Kidney glomerular epithelial cell (primary cell): ENCODE results near the gene CEND1.
A peak's percentile ranks its signal among the peaks of the same experiment; 100 is the strongest.

Experiments
- DNase-seq: peaks from one replicate; lab custom pipeline; 2025; lab: John Stamatoyannopoulos, UW

Gene CEND1

DNA sequence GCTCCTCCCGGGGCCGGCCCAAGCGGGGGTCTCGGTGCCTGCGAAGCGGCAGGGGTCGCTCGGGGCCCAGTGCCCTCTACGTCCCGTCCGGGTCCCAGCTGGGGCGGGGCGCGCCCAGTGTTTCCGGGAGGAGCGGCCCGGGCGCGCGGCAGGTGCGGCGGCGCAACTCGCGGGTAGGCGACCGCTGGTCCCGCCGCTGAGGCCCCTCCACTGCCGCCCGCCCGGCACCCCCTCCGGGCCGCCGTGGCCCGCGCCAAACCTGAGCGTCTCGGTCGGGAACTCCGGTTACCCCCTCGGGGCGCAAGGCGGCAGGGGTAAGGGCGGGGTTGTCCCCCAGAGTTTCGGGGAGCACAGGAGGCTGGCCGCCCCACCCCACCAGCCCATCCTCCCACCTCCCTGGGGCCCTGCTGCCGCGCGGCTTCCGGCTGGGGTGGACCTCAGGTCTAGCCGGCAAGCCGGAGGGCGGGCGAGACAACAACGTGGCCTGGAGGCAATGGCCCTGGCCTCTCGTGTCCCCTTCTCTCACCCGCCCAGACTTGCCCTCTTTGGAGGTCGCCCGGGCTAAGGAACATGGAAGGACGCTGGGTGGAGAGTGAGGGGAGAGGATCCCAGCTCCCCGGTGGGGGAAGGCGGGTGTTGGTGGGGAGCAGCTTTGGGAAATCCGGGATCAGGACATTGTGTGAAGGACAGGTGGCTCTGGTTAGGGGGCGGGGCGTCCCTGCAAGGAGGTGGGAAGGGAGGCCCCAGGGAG lies 37.4 kb upstream of the CEND1 start:
- no peak for DNase-seq

DNA sequence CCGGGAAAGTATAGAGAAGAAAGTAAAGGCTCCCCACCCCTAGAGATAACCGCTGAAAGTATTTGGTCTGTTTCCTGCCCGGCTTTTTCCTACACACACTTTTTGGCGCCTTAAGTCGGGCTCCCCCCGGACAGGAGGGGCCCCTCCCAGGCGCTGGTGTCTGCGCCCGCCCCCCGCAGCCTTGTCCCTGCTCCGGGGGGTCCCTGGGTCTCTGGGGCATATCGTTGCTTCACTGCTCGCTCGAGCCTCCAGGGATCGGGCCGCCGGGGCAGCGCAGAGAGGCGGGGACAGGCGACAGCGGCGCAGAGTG lies 36.9 kb upstream of the CEND1 start:
- DNase-seq = no peak

DNA sequence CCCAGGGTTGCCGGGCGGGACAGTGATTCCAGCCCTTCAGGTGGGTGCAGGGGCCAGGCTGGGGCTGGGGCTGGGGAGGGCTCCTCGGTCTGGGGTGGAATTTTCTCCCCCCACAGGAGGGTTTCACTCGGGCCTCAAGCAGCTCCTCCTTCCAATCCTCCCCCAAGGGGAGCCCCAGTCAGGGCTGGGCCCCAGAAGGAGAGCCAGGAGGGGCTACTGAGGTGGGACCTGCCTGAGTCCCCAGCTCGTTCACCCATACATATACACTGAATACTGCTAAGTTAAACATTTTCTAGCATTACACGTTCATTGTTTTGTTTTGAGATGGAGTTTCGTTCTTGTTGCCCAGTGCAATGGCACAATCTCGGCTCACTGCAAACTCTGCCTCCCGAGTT lies 36.3 kb upstream of the CEND1 start:
- no peak for DNase-seq

DNA sequence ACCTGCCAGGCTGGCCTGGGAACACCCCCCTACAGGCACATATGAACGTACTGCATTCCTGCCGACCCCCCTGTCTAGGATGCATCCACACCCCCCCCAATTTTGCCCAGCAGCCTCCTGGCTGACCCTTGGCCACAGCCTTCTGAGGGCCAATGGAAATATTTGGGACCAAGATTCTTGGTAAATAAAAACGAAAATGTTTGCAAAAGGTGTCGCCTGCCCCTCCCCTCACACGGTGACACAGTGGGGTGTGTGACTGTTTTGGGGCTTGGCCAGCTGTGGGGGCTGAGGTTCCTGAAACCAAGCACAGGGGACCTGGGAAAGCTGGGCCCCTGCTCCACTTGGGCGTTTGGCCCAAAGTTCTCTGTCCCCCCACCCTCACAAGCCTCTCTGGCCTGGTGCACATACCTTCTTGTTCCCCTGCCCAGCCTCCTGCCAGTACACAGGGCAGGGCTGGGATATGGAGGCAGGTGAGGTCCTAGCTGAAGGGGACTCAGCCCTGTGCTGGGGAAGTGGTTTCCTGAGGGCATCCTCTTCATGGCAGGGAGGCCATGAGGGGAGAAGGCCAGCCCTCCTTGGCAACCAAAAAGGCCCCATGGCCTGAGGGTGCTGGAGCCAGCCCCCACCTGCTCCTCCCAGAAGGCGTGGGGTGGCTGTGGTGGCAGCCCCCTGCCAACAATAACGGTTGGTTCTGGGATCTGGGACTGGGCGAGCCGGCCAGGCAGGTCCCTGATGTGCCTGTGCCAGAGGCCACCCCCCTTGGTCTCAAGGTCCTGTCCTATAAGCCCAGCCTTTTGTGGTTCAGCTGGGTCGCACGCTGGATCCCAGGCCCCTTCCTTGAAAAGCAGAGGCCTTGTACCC lies 35.7 kb upstream of the CEND1 start:
- DNase-seq = no peak

DNA sequence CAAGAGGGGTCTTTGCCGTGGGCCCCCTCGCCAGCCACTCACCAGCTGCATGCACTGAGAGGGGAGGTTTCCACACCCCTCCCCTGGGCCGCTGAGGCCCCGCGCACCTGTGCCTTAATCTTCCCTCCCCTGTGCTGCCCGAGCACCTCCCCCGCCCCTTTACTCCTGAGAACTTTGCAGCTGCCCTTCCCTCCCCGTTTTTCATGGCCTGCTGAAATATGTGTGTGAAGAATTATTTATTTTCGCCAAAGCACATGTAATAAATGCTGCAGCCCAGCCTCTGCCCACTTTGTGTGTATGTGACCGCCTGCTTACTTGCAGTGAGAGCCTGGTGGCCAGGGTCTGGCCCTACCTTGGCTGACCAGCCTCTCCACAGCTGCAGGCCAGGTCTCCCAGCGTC lies 35.1 kb upstream of the CEND1 start:
- DNase-seq = no peak

DNA sequence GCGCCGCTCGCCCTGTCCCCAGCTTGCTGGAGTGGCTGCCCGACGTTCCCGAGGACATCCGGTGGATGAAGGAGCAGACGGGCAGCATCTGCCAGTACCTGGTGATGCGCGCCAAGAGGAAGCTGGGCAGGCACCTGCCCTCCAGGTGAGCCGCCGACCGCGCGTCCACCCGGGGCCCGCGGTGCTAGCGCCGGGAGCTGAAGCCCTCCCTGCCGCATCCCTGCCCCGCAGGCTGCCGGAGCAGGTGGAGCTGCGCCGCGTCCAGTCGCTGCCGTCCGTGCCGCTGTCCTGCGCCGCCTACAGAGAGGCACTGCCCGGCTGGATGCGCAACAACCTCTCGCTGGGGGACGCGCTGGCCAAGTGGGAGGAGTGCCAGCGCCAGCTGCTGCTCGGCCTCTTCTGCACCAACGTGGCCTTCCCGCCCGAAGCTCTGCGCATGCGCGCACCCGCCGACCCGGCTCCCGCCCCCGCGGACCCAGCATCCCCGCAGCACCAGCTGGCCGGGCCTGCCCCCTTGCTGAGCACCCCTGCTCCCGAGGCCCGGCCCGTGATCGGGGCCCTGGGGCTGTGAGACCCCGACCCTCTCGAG lies 34.5 kb upstream of the CEND1 start:
- DNase-seq = no peak

DNA sequence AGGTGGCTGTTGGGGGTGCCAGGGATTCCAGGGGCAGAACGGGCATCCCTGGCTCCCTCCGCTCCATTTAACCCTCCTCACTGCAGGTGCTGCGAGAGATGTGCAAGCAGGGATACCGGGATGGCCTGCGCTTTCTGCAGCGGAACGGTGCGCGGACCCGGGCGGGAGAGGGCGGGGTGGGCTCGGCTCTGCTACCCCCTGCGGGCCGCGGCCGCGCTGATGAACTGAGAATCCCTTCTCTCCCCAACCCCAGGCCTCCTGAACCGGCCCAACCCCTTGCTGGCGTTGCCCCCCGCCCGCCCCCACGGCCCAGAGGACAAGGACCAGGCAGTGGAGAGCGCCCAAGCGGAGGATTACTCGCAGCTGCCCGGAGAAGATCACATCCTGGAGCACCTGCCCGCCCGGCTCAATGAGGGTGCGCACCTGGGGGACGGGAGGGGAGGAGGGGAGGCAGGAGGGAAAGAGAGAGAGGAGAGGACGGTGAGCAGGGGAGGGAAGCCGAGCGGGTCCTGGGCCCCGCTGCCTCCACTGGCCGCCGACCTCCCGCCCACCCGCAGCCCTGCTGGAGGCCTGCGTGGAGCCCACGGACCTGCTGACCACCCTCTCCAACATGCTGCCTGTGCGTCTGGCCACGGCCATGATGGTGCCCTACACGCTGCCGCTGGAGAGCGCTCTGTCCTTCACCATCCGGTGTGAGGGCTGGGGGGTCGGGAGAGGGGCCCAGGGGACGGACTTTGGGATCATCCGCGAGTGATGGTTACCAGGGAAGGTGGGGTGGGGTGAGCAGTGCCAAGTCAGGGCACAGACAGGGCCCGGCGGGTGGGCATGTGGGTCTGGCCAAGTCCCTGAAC lies 33.8 kb upstream of the CEND1 start:
- DNase-seq = no peak

DNA sequence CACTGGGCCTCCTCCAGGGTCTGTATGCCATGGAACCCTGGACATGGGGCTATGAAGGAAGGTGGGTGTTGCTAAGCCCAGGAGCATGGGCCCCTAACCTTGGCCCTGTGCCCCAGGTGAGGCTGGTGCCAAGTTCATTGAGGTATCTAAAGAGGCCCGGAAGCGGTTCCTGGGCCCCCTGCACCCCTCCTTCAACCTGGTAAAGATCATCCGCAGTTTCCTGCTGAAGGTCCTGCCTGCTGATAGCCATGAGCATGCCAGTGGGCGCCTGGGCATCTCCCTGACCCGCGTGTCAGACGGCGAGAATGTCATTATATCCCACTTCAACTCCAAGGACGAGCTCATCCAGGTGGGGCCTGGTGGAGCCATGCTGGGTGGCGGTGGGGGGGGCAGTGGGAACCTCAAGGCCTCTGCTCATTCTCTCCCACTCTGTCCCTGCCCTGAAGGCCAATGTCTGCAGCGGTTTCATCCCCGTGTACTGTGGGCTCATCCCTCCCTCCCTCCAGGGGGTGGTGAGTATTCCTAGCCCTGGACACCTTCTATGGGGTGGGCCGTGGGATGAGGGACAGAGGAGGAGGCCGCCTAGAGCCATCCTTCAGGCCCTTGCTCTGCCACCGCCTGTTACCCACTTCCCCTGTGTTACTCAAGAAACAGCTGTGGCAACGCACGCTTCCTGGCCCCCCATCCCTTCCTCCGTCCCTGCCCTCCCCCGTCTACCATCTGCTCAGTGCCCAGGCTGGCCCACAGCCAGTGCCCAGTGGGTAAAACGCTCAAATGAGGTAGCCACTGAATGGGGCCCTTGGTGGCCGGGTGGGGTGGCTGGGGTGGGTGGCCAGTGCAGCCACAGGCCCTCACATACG lies 31.9 kb upstream of the CEND1 start:
- no peak for DNase-seq

DNA sequence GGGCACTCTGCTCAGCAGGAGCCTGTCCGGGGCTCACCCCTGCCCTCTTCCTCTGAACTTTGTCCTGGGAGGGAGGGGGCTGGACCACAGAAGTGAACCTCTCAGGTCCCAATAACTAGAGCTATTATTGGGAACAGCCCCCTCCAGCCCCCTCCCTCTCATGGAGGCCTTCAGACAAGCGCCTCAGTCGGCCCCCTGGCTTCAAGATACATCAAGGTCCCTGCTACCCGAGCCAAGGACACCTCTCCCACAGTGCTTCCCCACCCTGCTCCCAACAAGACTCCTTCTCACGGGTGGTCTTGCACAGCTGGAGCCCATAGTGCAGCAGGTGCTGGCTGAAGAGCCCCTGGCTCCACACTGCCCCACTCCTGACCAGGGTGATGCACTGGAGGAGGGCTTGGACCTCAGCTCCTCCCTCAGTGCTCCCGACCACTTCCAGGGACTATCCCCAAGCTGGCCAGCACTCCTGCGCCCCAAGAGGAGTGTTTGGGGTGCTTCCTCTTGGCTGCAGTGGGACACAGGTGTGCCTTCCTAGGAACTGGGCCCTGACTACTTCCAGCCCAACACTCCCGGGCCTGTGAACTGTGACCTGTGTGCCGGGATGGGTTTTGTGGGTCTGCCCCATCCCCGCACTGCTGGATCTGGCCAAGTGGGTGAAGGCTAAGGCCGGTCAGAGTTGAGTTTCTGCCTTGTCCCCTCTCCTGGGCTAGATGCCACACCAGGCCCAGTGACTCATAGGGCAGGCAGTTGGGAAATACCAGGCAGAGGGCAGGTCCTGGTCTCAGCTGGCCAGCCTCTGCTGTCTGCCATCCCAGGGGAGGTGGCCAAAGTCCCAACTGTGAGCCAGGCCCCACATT lies 31.0 kb upstream of the CEND1 start:
- DNase-seq = peak; percentile 47

DNA sequence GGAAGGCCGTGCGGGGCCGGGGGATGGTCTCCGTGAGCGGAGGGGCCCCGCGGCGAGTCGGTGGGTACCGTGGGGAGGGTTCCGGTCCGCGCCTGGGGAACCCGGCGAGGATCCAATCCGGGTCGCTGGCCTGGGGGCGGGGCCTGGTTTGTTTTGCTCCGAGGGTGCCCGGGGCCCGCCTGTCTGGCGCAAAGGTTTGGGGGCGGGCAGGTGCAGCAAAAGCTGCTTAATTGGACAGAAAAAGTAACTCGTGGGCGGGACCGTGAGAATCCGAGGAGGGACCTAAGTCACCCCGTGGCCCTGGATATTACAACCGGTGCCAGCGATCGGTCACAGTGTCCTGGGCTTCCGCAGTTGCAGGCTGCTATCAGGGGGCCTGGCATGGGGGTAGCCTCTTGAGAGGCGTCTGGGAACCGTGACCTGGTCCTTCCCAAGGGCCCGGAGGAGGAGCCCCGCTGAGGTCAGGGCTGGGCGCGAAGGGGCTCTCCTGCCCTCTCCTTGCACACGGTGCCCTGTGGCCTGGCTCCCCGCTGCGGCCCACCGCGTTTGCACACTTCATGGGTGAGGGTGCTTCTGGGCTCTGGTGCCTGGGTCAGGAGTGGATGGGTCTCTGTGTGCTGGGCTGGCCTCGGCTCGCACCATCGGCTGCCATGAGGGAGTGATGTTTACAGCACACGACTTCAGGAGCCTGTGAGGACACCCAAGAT lies 30.2 kb upstream of the CEND1 start:
- no peak for DNase-seq

DNA sequence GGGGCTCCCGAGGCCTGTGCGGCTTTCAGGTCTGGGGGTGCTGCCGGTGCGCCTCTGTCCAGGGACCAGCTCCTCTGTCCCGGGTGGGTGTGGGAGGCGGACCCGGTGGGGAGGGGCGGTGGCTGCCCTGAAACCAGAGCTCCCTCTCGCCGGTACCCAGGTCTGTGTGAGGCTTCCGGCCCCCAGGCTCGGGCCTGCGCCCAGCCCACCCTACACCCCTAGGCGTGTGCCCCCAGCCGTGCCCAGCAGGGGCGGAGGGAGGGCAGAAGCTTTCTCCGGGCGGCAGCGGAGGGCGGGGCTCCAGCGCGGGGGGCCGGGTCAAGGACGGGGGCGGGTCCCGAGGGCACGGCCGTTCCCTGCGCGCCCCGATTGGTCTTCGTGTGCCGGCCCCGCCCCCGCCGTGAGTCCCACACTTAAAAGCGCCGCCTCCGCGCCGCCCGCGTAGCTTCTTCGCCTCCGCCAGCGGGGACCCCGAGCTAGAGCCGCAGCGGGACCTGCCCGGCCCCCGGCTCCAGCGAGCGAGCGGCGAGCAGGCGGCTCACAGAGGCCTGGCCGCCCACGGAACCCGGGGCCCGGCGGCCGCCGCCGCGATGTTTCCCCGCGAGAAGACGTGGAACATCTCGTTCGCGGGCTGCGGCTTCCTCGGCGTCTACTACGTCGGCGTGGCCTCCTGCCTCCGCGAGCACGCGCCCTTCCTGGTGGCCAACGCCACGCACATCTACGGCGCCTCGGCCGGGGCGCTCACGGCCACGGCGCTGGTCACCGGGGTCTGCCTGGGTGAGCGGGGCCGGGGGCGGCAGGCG lies 29.4 kb upstream of the CEND1 start:
- DNase-seq = peak; percentile 66

DNA sequence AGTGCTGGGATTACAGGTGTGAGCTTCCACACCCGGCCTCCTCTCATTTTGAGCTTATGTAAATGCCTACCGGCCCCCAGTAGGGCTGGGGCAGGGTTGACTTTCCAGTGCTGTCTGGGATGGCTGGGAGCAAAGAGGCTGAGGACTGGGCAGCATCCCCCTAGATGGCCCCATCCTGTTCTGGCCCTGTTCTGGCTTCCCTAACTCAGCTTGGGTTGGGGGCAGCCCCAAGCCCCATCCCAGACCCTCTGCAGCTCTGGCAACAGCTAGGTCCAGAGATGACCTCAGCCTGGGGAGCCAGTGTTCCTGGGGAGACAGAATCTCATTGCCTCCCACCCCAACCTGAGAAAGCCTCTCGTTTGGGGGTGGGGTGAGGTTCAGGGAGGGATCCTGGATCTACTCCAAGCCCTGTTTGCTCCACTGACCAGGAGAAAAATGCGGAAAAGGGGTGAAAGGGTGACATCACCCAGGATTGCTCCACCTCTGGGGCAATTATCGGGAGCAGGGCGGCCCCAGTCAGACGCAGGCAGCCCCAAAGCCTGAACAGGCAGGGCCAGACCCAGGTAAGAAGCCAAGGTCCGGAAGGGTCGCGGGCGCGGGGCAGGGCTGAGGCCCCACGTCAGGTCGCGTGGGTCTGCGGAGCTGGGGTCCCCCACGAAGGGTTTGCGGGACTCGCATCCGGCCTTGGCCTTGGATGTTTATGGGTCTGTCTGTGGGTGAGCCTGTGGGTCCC lies 28.7 kb upstream of the CEND1 start, which contains the start of gene PNPLA2:
Gene PNPLA2, plus strand, starts transcription at position 519 of the 733 bp plus-strand sequence. CDS start 805 bp downstream, outside the sequence.
- DNase-seq = peak; percentile 85

DNA sequence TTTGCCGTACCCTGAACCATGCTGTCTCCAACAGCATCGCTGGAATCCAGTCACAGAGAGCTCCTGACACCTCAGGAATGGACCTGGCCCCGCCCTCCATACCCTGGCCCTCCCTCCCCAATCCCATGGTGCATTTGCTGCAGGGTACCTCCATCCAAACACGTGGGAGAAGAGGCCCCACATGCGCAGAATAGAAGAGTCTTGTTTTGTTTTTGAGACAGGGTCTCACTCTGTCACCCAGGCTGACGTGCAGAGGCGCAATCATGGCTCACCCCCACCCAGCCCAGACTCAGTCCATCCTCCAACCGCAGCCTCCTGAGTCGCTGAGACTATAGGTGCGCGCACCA lies 26.5 kb upstream of the CEND1 start:
- no peak for DNase-seq

DNA sequence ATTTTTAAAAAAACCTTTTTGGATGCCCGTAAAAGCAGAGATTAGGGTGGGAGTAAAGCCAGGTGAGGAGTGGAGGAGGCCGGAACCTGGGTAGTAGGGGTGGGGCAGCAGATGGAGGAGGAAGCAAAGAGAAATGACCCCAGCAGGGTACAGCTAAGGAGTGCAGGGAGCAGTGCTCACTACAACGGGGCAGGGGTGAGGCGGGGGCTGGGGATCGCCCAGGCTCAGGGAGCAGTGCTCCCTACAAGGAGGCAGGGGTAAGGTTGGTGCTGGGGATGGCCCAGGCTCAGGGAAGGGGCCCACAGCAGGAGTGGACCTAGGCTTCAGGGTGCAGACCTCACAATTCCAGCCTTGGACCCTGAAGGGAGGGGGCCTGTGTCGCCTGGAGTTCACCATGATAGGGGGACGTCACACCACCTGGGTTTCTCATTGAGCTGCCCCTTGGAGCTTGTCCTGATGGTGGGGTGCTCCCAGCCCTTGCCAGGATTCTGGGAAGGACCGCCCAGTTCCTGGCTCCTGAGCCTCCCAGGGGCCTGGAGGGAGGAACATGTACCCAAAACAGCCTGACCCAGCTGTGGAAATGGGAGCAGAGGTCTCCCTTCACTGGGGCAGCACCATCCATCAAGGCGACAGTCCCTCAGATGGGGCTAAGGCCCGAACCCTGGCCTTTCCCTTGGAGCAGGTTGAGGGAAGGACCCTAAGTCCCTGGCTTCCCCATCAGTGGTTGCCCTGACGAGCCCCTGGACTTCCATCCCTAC lies 26.0 kb upstream of the CEND1 start:
- no peak for DNase-seq

DNA sequence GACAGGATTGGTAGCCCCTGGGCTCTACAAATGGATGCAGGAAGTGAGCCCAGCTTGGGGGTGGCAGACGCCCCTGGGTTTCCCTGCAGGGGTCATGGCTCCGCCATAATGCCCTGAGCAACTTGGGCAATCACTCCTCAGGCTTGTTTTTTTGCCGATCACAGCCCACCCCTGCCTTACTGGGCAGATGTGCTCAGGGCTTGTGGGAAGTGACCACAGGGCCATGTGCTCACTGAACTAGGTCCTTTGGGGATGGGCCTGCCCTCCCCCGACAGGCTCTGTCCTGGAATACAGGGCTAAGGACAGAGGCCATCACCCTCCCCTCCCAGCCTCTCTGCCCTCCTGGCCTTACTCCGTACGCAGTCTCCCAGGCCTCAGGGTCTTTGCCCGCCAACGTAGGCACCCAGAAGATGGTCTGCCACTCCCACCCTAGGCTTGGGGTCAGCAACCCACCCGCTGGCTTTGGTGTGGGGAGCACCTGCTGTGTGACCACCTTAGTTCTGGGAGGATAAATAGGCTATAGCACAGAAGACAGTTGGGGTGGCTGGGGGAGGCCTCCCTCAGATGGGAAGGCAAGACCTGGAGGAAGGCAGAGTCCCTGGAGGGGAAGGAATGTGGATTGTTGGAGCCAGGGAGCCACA lies 23.7 kb upstream of the CEND1 start:
- no peak for DNase-seq

DNA sequence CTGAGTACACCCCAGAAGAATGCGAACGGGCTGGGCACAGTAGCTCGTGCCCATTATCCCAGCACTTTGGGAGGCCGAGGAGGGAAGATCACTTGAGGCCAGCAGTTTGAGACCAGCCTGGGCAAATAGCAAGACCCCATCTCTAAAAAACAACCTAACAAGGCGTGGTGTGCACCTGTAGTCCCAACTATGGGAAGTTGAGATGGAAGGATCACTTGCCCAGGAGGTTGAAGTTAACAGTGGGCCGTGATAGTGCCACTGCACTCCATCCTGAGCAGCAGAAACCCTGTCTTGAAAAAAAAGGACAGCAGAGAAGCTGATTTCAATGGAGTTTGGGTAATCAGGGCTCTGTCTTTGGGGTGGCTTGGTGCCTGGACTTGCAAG lies 23.2 kb upstream of the CEND1 start:
- no peak for DNase-seq

DNA sequence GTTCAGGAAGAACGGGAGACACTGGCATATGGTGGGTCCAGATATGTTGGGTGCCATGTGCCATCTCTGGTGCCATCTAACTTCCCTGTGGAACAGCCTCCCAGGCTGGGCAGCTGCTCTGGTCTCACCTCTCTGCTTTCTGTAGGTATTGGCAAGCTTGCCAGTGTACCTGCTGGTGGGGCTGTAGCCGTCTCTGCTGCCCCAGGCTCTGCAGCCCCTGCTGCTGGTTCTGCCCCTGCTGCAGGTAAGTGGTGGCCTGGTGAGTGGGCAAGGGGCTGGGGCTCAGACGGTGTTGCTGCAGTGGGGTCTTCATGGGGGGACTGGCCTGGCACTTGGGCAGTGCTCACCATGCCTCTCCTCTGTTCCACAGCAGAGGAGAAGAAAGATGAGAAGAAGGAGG lies 22.5 kb upstream of the CEND1 start:
- DNase-seq = no peak
